Ishikawa (cell line): Measurements from ENCODE around the gene VAMP7.

Experiments used
- CEBPB ChIP-seq: IDR thresholded peaks from 2 replicates; pipeline ENCODE4 v1.6.1; 2012
- CREB1 ChIP-seq: IDR thresholded peaks from 2 replicates; pipeline ENCODE4 v1.6.1; 2012; ENCODE audit warnings: low read depth
- EGR1 ChIP-seq: IDR thresholded peaks from 2 replicates; pipeline ENCODE4 v1.6.1; 2012
- EP300 ChIP-seq: IDR thresholded peaks from 2 replicates; pipeline ENCODE4 v1.6.1; 2012; ENCODE audit warnings: borderline replicate concordance
- FOXM1 ChIP-seq: IDR thresholded peaks from 2 replicates; pipeline ENCODE4 v1.6.1; 2012; ENCODE audit warnings: low read depth, borderline replicate concordance
- NFIC ChIP-seq: IDR thresholded peaks from 2 replicates; pipeline ENCODE4 v1.6.1; 2012
- RAD21 ChIP-seq: IDR thresholded peaks from 2 replicates; pipeline ENCODE4 v1.6.1; 2012; ENCODE audit warnings: low read depth
- REST ChIP-seq: IDR thresholded peaks from 2 replicates; pipeline ENCODE4 v1.6.1; 2012; ENCODE audit warnings: low read depth, mild to moderate bottlenecking
- TAF1 ChIP-seq: IDR thresholded peaks from 2 replicates; pipeline ENCODE4 v1.6.1; 2012; ENCODE audit warnings: low read depth, mild to moderate bottlenecking
- TCF12 ChIP-seq: IDR thresholded peaks from 2 replicates; pipeline ENCODE4 v1.6.1; 2012; ENCODE audit warnings: low read depth
- TEAD4 ChIP-seq: IDR thresholded peaks from 2 replicates; pipeline ENCODE4 v1.6.1; 2012
- USF1 ChIP-seq: IDR thresholded peaks from 2 replicates; pipeline ENCODE4 v1.6.1; 2012
- YY1 ChIP-seq: IDR thresholded peaks from 2 replicates; pipeline ENCODE4 v1.6.1; 2012; ENCODE audit warnings: low read depth
- ZBTB7A ChIP-seq: IDR thresholded peaks from 2 replicates; pipeline ENCODE4 v1.6.1; 2012; ENCODE audit warnings: low read depth
- TF ChIP-seq, protein P1 (sequence below): IDR thresholded peaks from 2 replicates; pipeline ENCODE4 v1.6.1; 2012

VAMP7 gene

DNA sequence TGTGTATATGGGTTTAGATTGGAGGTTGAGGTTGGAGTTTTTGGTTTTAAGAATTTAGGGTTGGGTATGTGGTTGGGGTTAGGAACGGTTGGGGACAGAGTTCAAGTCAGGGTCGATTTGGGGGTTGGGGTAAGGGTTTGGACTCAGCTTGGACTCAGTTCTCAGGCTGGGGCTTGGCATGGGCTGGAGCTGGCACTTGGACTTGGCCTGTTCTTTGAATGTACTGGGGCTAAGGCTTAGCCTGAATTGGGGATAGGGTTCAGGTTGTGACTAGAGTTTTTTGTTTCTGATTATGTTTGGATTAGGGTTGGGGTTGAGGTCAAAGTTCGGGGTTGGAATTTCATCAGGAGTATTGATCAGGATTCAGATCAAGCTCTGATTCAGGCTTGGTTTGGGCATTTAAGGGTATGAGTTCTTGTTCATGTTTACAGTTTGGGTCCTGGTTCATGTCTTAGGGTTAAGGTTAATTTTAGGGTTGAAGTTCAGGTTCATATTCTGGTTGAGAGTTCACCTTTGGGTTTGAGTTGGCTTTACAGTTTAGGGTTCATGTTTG, 70.2 kb downstream of the VAMP7 start:
- TF ChIP-seq EP300 = no peak

DNA sequence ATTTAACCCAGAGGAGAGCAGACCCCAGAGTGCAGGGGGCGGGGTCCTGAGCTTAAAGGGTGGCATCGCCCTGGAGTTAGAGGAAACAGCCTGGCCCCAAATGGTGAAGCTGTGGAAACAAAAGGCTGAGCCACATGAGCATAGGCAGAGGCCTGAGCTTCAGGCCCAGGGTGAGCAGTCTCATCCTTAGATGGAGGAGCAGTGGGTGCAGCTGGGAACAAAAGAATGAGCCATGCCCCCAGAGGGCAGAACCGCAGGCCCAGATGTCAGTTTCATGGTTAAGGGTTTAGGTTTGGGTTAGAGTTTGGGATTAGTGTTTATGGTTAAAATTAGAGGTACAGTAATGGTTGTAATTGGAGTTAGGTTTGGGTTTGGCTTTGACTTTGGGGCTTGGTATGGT, 71.9 kb downstream of the VAMP7 start:
- TF ChIP-seq, protein P1, sequence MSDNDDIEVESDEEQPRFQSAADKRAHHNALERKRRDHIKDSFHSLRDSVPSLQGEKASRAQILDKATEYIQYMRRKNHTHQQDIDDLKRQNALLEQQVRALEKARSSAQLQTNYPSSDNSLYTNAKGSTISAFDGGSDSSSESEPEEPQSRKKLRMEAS = no peak
- TF ChIP-seq TCF12 = no peak
- no peak for TF ChIP-seq NFIC
- TF ChIP-seq TEAD4 = no peak
- no peak for TF ChIP-seq EP300
- TF ChIP-seq CREB1 = no peak
- TF ChIP-seq RAD21 = no peak
- TF ChIP-seq EGR1 = no peak
- TF ChIP-seq ZBTB7A = no peak
- no peak for TF ChIP-seq YY1
- no peak for TF ChIP-seq REST
- TF ChIP-seq FOXM1 = no peak
- no peak for TF ChIP-seq USF1
- no peak for TF ChIP-seq CEBPB
- no peak for TF ChIP-seq TAF1

GRCh38 chrX:155954793-155955192, 73.6 kb downstream of the VAMP7 start:
- TF ChIP-seq ZBTB7A (no peak), TAF1 (no peak), FOXM1 (no peak), CEBPB (no peak), USF1 (no peak), REST (no peak), CREB1 (no peak), EGR1 (no peak), YY1 (no peak), EP300 (no peak), TEAD4 (no peak), TCF12 (no peak)
- TF ChIP-seq, protein P1 = no peak

- TF ChIP-seq TEAD4 (no peak), FOXM1 (no peak), NFIC (no peak), EP300 (no peak), RAD21 (no peak), CEBPB (no peak), ZBTB7A (no peak), TCF12 (no peak)
- TF ChIP-seq, protein P1 = no peak
Measured at GRCh38 chrX:155956099-155956498, 75.0 kb downstream of the VAMP7 start.

GRCh38 chrX:155956649-155957048, 75.5 kb downstream of the VAMP7 start:
- no peak for TF ChIP-seq NFIC
- no peak for TF ChIP-seq EGR1
- no peak for TF ChIP-seq CREB1
- no peak for TF ChIP-seq USF1
- TF ChIP-seq REST = no peak
- TF ChIP-seq, protein P1 = no peak
- TF ChIP-seq ZBTB7A = no peak
- no peak for TF ChIP-seq TAF1
- no peak for TF ChIP-seq CEBPB
- no peak for TF ChIP-seq RAD21
- TF ChIP-seq TEAD4 = no peak
- TF ChIP-seq EP300 = no peak
- TF ChIP-seq TCF12 = no peak
- TF ChIP-seq YY1 = no peak
- no peak for TF ChIP-seq FOXM1
